Activated CD4-positive, alpha-beta T cell treated with anti-CD3 and anti-CD28 coated beads, Interleukin-2, Interleukin-6, amounts not matched to agents 100 ng/mL and 50 ng/mL, durations not matched to agents 16 hours and 8 hours (primary cell): ENCODE measurements around the gene SPEN.
"Not testable (repeated sequence)": the region's sequence is repeated elsewhere in the genome, so short reads cannot be mapped to it uniquely, and the experiment has no call there.

Experiments
- DNase-seq: peaks from one replicate; pipeline ENCODE4 v3.0.0-alpha.2; 2020

Gene SPEN

GRCh38 chr1:15963968-15964648 lies 116.6 kb downstream of the SPEN start:
- DNase-seq, result peak; percentile 41

- DNase-seq, result peak; percentile 82
These were observed 117.8 kb downstream of the SPEN start for GRCh38 chr1:15965228-15965767.

GRCh38 chr1:15966081-15966955 lies 118.8 kb downstream of the SPEN start:
- DNase-seq, result peak; percentile 94

- DNase-seq, result no peak
These were observed 119.4 kb downstream of the SPEN start for GRCh38 chr1:15966956-15967344.

GRCh38 chr1:15968172-15968571 lies 120.7 kb downstream of the SPEN start:
- no peak for DNase-seq

GRCh38 chr1:15969321-15969880 lies 121.9 kb downstream of the SPEN start:
- DNase-seq, result no peak

GRCh38 chr1:15970911-15971310 lies 123.4 kb downstream of the SPEN start:
- DNase-seq, result no peak

GRCh38 chr1:15972409-15972808 lies 124.9 kb downstream of the SPEN start:
- DNase-seq, result no peak

GRCh38 chr1:15973772-15974171 lies 126.3 kb downstream of the SPEN start:
- no peak for DNase-seq

- peak; percentile 56 for DNase-seq
These were observed 127.3 kb downstream of the SPEN start for GRCh38 chr1:15974855-15975254.

GRCh38 chr1:15975358-15975804 lies 127.9 kb downstream of the SPEN start:
- peak; percentile 81 for DNase-seq

- peak; percentile 97 for DNase-seq
These were observed 128.5 kb downstream of the SPEN start, which contains the start of gene ZBTB17 for GRCh38 chr1:15975805-15976680. TSS of gene ZBTB17 (minus strand) at chr1:15976101. CDS start at chr1:15948495, 27,606 bp downstream.

GRCh38 chr1:15977947-15978346 lies 130.4 kb downstream of the SPEN start:
- DNase-seq, result not testable (repeated sequence)

- DNase-seq, result no peak
These were observed 134.2 kb downstream of the SPEN start for GRCh38 chr1:15981679-15982078.

GRCh38 chr1:15983275-15983674 lies 135.8 kb downstream of the SPEN start:
- DNase-seq, result no peak

- DNase-seq, result no peak
These were observed 138.2 kb downstream of the SPEN start for GRCh38 chr1:15985611-15986297.

- DNase-seq, result no peak
These were observed 141.6 kb downstream of the SPEN start for GRCh38 chr1:15988856-15989736.

GRCh38 chr1:15989776-15990175 lies 142.3 kb downstream of the SPEN start:
- no peak for DNase-seq
